Neutrophil (primary cell): ENCODE data around the gene FYN.

ENCODE experiments used
- H3K27ac ChIP-seq: fragments of 200-600 bp; sonication (generic); 2 replicates; pipeline ENCODE4 v1.5.1; 2016; ENCODE audit warnings: mild to moderate bottlenecking, moderate library complexity
- H3K27me3 ChIP-seq: fragments of 200-600 bp; sonication (generic); 2 replicates; pipeline ENCODE4 v1.6.0; 2016; ENCODE audit warnings: mild to moderate bottlenecking
- H3K36me3 ChIP-seq: fragments of 200-600 bp; sonication (generic); 2 replicates; pipeline ENCODE4 v1.5.1; 2017
- H3K4me1 ChIP-seq, 2 experiments: fragments of 200-600 bp in 1 of 2; sonication (generic) in 1 of 2; 1 replicate in 1 of 2; 2 replicates in 1 of 2; pipeline versions ENCODE4 v1.5.1 to v1.6.1; 2013 to 2016; ENCODE audit warnings: low read depth in 1 of 2, low read length in 1 of 2, mild to moderate bottlenecking in 1 of 2, moderate library complexity in 1 of 2; ENCODE audit not compliant: control insufficient read depth in 1 of 2, insufficient read depth in 1 of 2
- H3K4me3 ChIP-seq, 2 experiments: fragments of 200-600 bp in 1 of 2; sonication (generic) in 1 of 2; 1 replicate in 1 of 2; 2 replicates in 1 of 2; pipeline ENCODE4 v1.5.1; 2013 to 2016; ENCODE audit warnings: low read depth in 1 of 2, low read length in 1 of 2, mild to moderate bottlenecking in 1 of 2, moderate library complexity in 1 of 2
- H3K9me3 ChIP-seq: fragments of 200-600 bp; sonication (generic); 2 replicates; pipeline ENCODE4 v1.5.1; 2016
- CTCF ChIP-seq: fragments of 200-600 bp; sonication (generic); IDR thresholded peaks from 2 replicates; pipeline ENCODE4 v1.5.1; 2016; ENCODE audit warnings: antibody characterized with exemption

The FYN gene

GRCh38 chr6:111730864-111731263, 142.4 kb downstream of the FYN start:
- no peak overlapping the region for H3K27ac ChIP-seq
- no peaks in the 10 kb centered on the region for H3K27me3 ChIP-seq
- H3K4me1 ChIP-seq: no peaks in the 10 kb centered on the region
- no peak for TF ChIP-seq CTCF
- H3K36me3 ChIP-seq: no peaks in the 10 kb centered on the region
- no peak overlapping the region for H3K4me3 ChIP-seq
- no peaks in the 10 kb centered on the region for H3K9me3 ChIP-seq

GRCh38 chr6:111727802-111728201, 145.4 kb downstream of the FYN start:
- Histone ChIP-seq H3K4me3 (no peak overlapping the region), H3K27me3 (no peaks in the 10 kb centered on the region), H3K4me1 (peaks cover 0 to 7% of the 10 kb centered on the region in 2 experiments), H3K36me3 (no peaks in the 10 kb centered on the region), H3K27ac (no peak overlapping the region), H3K9me3 (no peaks in the 10 kb centered on the region)
- no peak for TF ChIP-seq CTCF

- no peak overlapping the region for H3K4me3 ChIP-seq
- H3K36me3 ChIP-seq: no peaks in the 10 kb centered on the region
- TF ChIP-seq CTCF: no peak
- H3K27ac ChIP-seq: no peak overlapping the region
- H3K4me1 ChIP-seq: peaks cover 0 to 7% of the 10 kb centered on the region in 2 experiments
- H3K9me3 ChIP-seq: no peaks in the 10 kb centered on the region
- H3K27me3 ChIP-seq: no peaks in the 10 kb centered on the region
Observed at GRCh38 chr6:111727041-111727440, 146.2 kb downstream of the FYN start.

GRCh38 chr6:111725446-111726112, 147.7 kb downstream of the FYN start:
- peaks cover 0 to 7% of the 10 kb centered on the region in 2 experiments for H3K4me1 ChIP-seq
- no peak overlapping the region for H3K27ac ChIP-seq

GRCh38 chr6:111724505-111724904, 148.7 kb downstream of the FYN start:
- no peak overlapping the region for H3K4me3 ChIP-seq

More at GRCh38 chr6:111725446-111726112, 147.7 kb downstream of the FYN start:
- no peaks in the 10 kb centered on the region for H3K9me3 ChIP-seq
- no peak overlapping the region for H3K4me3 ChIP-seq
- no peaks in the 10 kb centered on the region for H3K27me3 ChIP-seq
- no peak for TF ChIP-seq CTCF
- no peaks in the 10 kb centered on the region for H3K36me3 ChIP-seq

More at GRCh38 chr6:111724505-111724904, 148.7 kb downstream of the FYN start:
- no peaks in the 10 kb centered on the region for H3K36me3 ChIP-seq
- TF ChIP-seq CTCF: no peak
- no peaks in the 10 kb centered on the region for H3K9me3 ChIP-seq
- no peaks in the 10 kb centered on the region for H3K27me3 ChIP-seq
- no peak overlapping the region for H3K27ac ChIP-seq
- H3K4me1 ChIP-seq: peaks cover 0 to 7% of the 10 kb centered on the region in 2 experiments
